HEK293 (cell line): Measurements from ENCODE around the gene MYO5C.

Source experiments
- YY1 ChIP-seq: fragments of 450-650 bp; formaldehyde crosslinking; IDR thresholded peaks from 2 replicates; pipeline ENCODE4 v1.5.1; 2018; ENCODE audit warnings: missing biosample characterization, missing genetic modification characterization
- ZBTB8A ChIP-seq: fragments of 450-650 bp; formaldehyde crosslinking; IDR thresholded peaks from 2 replicates; pipeline ENCODE4 v1.5.1; 2016; ENCODE audit warnings: missing biosample characterization, missing genetic modification characterization
- ZNF24 ChIP-seq: fragments of 450-650 bp; formaldehyde crosslinking; IDR thresholded peaks from 2 replicates; pipeline ENCODE4 v1.5.1; 2016; ENCODE audit warnings: missing biosample characterization, missing genetic modification characterization
- ZNF404 ChIP-seq: fragments of 450-650 bp; formaldehyde crosslinking; IDR thresholded peaks from 2 replicates; pipeline ENCODE4 v1.5.1; 2017; ENCODE audit warnings: missing biosample characterization, missing genetic modification characterization
- TF ChIP-seq, protein P1 (sequence below): fragments of 450-650 bp; formaldehyde crosslinking; IDR thresholded peaks from 2 replicates; pipeline ENCODE4 v1.5.1; 2016; ENCODE audit warnings: missing biosample characterization, missing genetic modification characterization
- TF ChIP-seq, protein P2 (sequence below): fragments of 450-650 bp; formaldehyde crosslinking; IDR thresholded peaks from 2 replicates; pipeline ENCODE4 v1.5.1; 2016; ENCODE audit warnings: missing biosample characterization, missing genetic modification characterization

DNA sequence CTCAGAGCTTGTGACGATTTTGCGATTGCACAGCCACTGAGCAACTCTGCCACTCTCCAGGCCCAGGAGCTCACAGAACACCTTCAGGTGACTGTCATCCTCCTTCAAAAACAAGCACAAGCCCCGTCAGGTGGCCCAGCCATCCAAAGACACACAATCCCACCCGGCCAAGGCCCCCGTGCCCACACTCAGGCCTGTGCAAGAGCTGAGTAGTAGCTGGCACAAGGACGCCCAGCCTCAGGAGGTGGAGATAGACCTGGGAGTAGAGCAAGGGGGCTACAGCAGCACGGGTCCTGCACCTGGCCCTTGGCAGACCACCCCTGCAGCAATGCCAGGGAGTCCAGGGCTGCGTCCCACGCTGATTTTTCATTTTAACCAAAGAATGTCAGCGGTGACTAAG, 34.6 kb downstream of the MYO5C start:
- TF ChIP-seq, protein P1, sequence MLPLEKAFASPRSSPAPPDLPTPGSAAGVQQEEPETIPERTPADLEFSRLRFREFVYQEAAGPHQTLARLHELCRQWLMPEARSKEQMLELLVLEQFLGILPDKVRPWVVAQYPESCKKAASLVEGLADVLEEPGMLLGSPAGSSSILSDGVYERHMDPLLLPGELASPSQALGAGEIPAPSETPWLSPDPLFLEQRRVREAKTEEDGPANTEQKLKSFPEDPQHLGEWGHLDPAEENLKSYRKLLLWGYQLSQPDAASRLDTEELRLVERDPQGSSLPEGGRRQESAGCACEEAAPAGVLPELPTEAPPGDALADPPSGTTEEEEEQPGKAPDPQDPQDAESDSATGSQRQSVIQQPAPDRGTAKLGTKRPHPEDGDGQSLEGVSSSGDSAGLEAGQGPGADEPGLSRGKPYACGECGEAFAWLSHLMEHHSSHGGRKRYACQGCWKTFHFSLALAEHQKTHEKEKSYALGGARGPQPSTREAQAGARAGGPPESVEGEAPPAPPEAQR (tag by site-specific recombination) = no peak
- TF ChIP-seq, protein P2, sequence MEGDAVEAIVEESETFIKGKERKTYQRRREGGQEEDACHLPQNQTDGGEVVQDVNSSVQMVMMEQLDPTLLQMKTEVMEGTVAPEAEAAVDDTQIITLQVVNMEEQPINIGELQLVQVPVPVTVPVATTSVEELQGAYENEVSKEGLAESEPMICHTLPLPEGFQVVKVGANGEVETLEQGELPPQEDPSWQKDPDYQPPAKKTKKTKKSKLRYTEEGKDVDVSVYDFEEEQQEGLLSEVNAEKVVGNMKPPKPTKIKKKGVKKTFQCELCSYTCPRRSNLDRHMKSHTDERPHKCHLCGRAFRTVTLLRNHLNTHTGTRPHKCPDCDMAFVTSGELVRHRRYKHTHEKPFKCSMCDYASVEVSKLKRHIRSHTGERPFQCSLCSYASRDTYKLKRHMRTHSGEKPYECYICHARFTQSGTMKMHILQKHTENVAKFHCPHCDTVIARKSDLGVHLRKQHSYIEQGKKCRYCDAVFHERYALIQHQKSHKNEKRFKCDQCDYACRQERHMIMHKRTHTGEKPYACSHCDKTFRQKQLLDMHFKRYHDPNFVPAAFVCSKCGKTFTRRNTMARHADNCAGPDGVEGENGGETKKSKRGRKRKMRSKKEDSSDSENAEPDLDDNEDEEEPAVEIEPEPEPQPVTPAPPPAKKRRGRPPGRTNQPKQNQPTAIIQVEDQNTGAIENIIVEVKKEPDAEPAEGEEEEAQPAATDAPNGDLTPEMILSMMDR (tag by site-specific recombination) = no peak
- TF ChIP-seq YY1 (tag by site-specific recombination) = no peak
- no peak for TF ChIP-seq ZNF24
- no peak for TF ChIP-seq ZBTB8A (tag by site-specific recombination)
- TF ChIP-seq ZNF404 (tag by site-specific recombination) = no peak
